ENCODE measurements around the gene WIPI1. TPM values are rescaled to one million over a fixed set of nuclear protein-coding genes. Genes with fewer than 3 reads are reported as not detected.
A peak's percentile ranks its signal among the peaks of the same experiment; 100 is the strongest.
"Not testable (repeated sequence)": the region's sequence is repeated elsewhere in the genome, so short reads cannot be mapped to it uniquely, and the experiment has no call there.

The WIPI1 gene
- total and polyA plus RNA-seq, 2 donors = 6.8 to 17.8 TPM

- not testable (repeated sequence) for H3K27me3 ChIP-seq (ENCODE audit: control insufficient read depth in 2 of 2, insufficient read depth in 1 of 2, low read length in 1 of 2); H3K4me1 ChIP-seq (ENCODE audit: control insufficient read depth in 2 of 2, insufficient read depth in 2 of 2, low read length in 2 of 2); H3K9me3 ChIP-seq (ENCODE audit: control insufficient read depth in 2 of 2, insufficient read depth in 1 of 2, low read length in 1 of 2); H3K36me3 ChIP-seq (ENCODE audit: control insufficient read depth in 2 of 2, insufficient read depth in 2 of 2, low read length in 1 of 2)
- WGBS = 15% methylated on average over 34 of the region's 34 CpGs
- Histone ChIP-seq H3K4me3 (ENCODE audit: low read length in 2 of 2) (peak overlapping the region; percentile 20 to 35), H3K27ac (ENCODE audit: low read depth in 1 of 2, low read length in 1 of 2) (peak overlapping the region; percentile 55 to 65)
- peak in 4 of 9 donors; percentile 48 to 80 (median 52) for DNase-seq (ENCODE audit: low read depth in 6 of 9, low spot score in 9 of 9)
These were observed 43.4 kb downstream of the WIPI1 start for GRCh38 chr17:68413597-68414560.

GRCh38 chr17:68407656-68408055 is 49.6 kb downstream of the WIPI1 start:
- H3K9me3 ChIP-seq (ENCODE audit: control insufficient read depth in 2 of 2, insufficient read depth in 1 of 2, low read length in 1 of 2); H3K4me1 ChIP-seq (ENCODE audit: control insufficient read depth in 2 of 2, insufficient read depth in 2 of 2, low read length in 2 of 2): not testable (repeated sequence)
- 94% methylated on average over 1 of the region's 1 CpG for WGBS

GRCh38 chr17:68403837-68404236 is 53.5 kb downstream of the WIPI1 start:
- H3K36me3 ChIP-seq (ENCODE audit: control insufficient read depth in 2 of 2, insufficient read depth in 2 of 2, low read length in 1 of 2) = not testable (repeated sequence)
- over 99% methylated on average over 4 of the region's 5 CpGs for WGBS

More at GRCh38 chr17:68407656-68408055, 49.6 kb downstream of the WIPI1 start:
- not testable (repeated sequence) for H3K36me3 ChIP-seq (ENCODE audit: control insufficient read depth in 2 of 2, insufficient read depth in 2 of 2, low read length in 1 of 2); H3K27ac ChIP-seq (ENCODE audit: low read depth in 1 of 2, low read length in 1 of 2); H3K27me3 ChIP-seq (ENCODE audit: control insufficient read depth in 2 of 2, insufficient read depth in 1 of 2, low read length in 1 of 2); H3K4me3 ChIP-seq (ENCODE audit: low read length in 2 of 2); DNase-seq (ENCODE audit: low read depth in 6 of 9, low spot score in 9 of 9)

DNA sequence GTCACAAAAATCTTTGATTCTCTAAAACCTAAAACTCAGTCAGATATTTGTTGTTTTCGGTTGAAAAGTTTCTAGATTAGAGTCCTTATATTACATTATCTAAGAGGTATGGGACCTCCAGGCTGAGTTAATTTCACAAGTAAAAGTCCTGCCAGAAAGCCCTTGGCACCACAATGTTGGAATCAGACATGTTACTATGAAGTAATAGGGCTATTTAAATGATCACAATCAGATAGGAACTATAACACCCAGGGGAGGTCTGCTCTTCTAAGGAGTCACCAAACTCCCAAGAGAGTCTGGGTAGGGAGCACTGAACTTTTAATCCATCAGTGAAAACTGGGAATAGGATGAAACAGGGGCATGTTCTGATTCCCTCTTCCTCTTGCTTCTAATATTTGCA is 54.2 kb downstream of the WIPI1 start:
- Histone ChIP-seq H3K36me3 (ENCODE audit: control insufficient read depth in 2 of 2, insufficient read depth in 2 of 2, low read length in 1 of 2) (no peaks in the 10 kb centered on the region), H3K4me3 (ENCODE audit: low read length in 2 of 2) (no peak overlapping the region), H3K27ac (ENCODE audit: low read depth in 1 of 2, low read length in 1 of 2) (no peak overlapping the region), H3K4me1 (ENCODE audit: control insufficient read depth in 2 of 2, insufficient read depth in 2 of 2, low read length in 2 of 2) (peaks cover 26 to 34% of the 10 kb centered on the region in 2 donors), H3K9me3 (ENCODE audit: control insufficient read depth in 2 of 2, insufficient read depth in 1 of 2, low read length in 1 of 2) (no peaks in the 10 kb centered on the region), H3K27me3 (ENCODE audit: control insufficient read depth in 2 of 2, insufficient read depth in 1 of 2, low read length in 1 of 2) (no peaks in the 10 kb centered on the region)
- 99% methylated on average over 1 of the region's 1 CpG for WGBS
- DNase-seq (ENCODE audit: low read depth in 6 of 9, low spot score in 9 of 9) = no peak

More at GRCh38 chr17:68403837-68404236, 53.5 kb downstream of the WIPI1 start:
- H3K27me3 ChIP-seq (ENCODE audit: control insufficient read depth in 2 of 2, insufficient read depth in 1 of 2, low read length in 1 of 2); H3K27ac ChIP-seq (ENCODE audit: low read depth in 1 of 2, low read length in 1 of 2); H3K9me3 ChIP-seq (ENCODE audit: control insufficient read depth in 2 of 2, insufficient read depth in 1 of 2, low read length in 1 of 2); DNase-seq (ENCODE audit: low read depth in 6 of 9, low spot score in 9 of 9); H3K4me3 ChIP-seq (ENCODE audit: low read length in 2 of 2): not testable (repeated sequence)
- H3K4me1 ChIP-seq (ENCODE audit: control insufficient read depth in 2 of 2, insufficient read depth in 2 of 2, low read length in 2 of 2) = peaks cover 21 to 28% of the 10 kb centered on the region in 2 donors

DNA sequence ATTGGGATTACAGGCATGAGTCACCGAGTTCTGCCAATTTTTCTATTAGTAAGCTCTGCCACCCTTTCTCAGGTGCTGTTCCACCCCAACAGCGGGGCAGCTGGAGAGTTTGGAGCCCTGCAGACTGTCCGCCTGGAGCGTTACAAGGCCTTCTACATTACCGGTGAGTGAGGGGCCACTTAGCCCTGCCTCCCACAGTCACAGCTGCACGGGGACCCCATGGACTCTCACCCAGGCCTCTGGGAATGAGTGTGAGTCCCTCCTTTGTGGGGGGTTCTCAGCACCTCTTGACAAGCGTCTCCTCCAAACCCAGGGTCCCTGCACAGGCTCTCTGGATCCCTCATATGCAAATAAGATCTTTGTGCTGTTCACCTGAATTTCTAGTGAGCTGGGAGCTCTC is 56.0 kb downstream of the WIPI1 start:
- Histone ChIP-seq H3K27ac (ENCODE audit: low read depth in 1 of 2, low read length in 1 of 2) (no peak overlapping the region), H3K9me3 (ENCODE audit: control insufficient read depth in 2 of 2, insufficient read depth in 1 of 2, low read length in 1 of 2) (no peaks in the 10 kb centered on the region), H3K27me3 (ENCODE audit: control insufficient read depth in 2 of 2, insufficient read depth in 1 of 2, low read length in 1 of 2) (no peaks in the 10 kb centered on the region), H3K36me3 (ENCODE audit: control insufficient read depth in 2 of 2, insufficient read depth in 2 of 2, low read length in 1 of 2) (no peaks in the 10 kb centered on the region), H3K4me1 (ENCODE audit: control insufficient read depth in 2 of 2, insufficient read depth in 2 of 2, low read length in 2 of 2) (peaks cover 37 to 51% of the 10 kb centered on the region in 2 donors), H3K4me3 (ENCODE audit: low read length in 2 of 2) (no peak overlapping the region)
- DNase-seq (ENCODE audit: low read depth in 6 of 9, low spot score in 9 of 9) = no peak
- 99% methylated on average over 7 of the region's 7 CpGs for WGBS

DNA sequence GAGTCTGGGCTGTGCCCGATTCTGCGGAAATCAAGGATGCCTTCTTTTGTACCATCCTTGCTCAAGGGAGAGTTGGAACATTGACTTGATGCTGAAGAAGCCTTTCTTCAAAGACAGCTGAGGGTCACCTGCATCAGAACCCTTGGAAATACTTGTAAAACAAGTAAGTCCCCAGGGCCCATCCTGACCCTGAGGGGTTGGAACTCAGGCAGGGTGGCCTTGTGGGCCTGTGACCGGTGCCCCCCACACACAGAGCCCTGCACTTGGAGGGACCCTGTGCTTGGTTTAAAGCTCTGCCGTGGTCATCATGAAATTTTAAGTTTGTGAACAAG is 56.9 kb downstream of the WIPI1 start:
- H3K9me3 ChIP-seq (ENCODE audit: control insufficient read depth in 2 of 2, insufficient read depth in 1 of 2, low read length in 1 of 2) = peaks cover 0 to 4% of the 10 kb centered on the region in 2 donors
- no peaks in the 10 kb centered on the region for H3K27me3 ChIP-seq (ENCODE audit: control insufficient read depth in 2 of 2, insufficient read depth in 1 of 2, low read length in 1 of 2)
- H3K36me3 ChIP-seq (ENCODE audit: control insufficient read depth in 2 of 2, insufficient read depth in 2 of 2, low read length in 1 of 2) = no peaks in the 10 kb centered on the region
- no peak overlapping the region for H3K4me3 ChIP-seq (ENCODE audit: low read length in 2 of 2)
- 92% methylated on average over 4 of the region's 4 CpGs for WGBS
- no peak overlapping the region for H3K27ac ChIP-seq (ENCODE audit: low read depth in 1 of 2, low read length in 1 of 2)
- H3K4me1 ChIP-seq (ENCODE audit: control insufficient read depth in 2 of 2, insufficient read depth in 2 of 2, low read length in 2 of 2) = peaks cover 37 to 58% of the 10 kb centered on the region in 2 donors
- no peak for DNase-seq (ENCODE audit: low read depth in 6 of 9, low spot score in 9 of 9)

- Histone ChIP-seq H3K9me3 (ENCODE audit: control insufficient read depth in 2 of 2, insufficient read depth in 1 of 2, low read length in 1 of 2) (peaks cover 3 to 10% of the 10 kb centered on the region in 2 donors), H3K4me1 (ENCODE audit: control insufficient read depth in 2 of 2, insufficient read depth in 2 of 2, low read length in 2 of 2) (peaks cover 37 to 58% of the 10 kb centered on the region in 2 donors), H3K27ac (ENCODE audit: low read depth in 1 of 2, low read length in 1 of 2) (peak overlapping the region in 1 of 2 donors; percentile 27), H3K36me3 (ENCODE audit: control insufficient read depth in 2 of 2, insufficient read depth in 2 of 2, low read length in 1 of 2) (peaks cover 0 to 4% of the 10 kb centered on the region in 2 donors), H3K4me3 (ENCODE audit: low read length in 2 of 2) (no peak overlapping the region), H3K27me3 (ENCODE audit: control insufficient read depth in 2 of 2, insufficient read depth in 1 of 2, low read length in 1 of 2) (no peaks in the 10 kb centered on the region)
- WGBS = 66% methylated on average over 19 of the region's 19 CpGs
- DNase-seq (ENCODE audit: low read depth in 6 of 9, low spot score in 9 of 9) = peak in 5 of 9 donors; percentile 47 to 77 (median 53)
These were observed 57.5 kb downstream of the WIPI1 start for GRCh38 chr17:68399638-68400403.

- H3K4me3 ChIP-seq (ENCODE audit: low read length in 2 of 2) = no peak overlapping the region
- DNase-seq (ENCODE audit: low read depth in 6 of 9, low spot score in 9 of 9) = peak in 5 of 9 donors; percentile 50 to 80 (median 52)
- H3K9me3 ChIP-seq (ENCODE audit: control insufficient read depth in 2 of 2, insufficient read depth in 1 of 2, low read length in 1 of 2) = peaks cover 4 to 13% of the 10 kb centered on the region in 2 donors
- H3K4me1 ChIP-seq (ENCODE audit: control insufficient read depth in 2 of 2, insufficient read depth in 2 of 2, low read length in 2 of 2) = peaks cover 37 to 58% of the 10 kb centered on the region in 2 donors
- H3K36me3 ChIP-seq (ENCODE audit: control insufficient read depth in 2 of 2, insufficient read depth in 2 of 2, low read length in 1 of 2) = peaks cover 0 to 6% of the 10 kb centered on the region in 2 donors
- peak overlapping the region in 1 of 2 donors; percentile 47 for H3K27ac ChIP-seq (ENCODE audit: low read depth in 1 of 2, low read length in 1 of 2)
- no peaks in the 10 kb centered on the region for H3K27me3 ChIP-seq (ENCODE audit: control insufficient read depth in 2 of 2, insufficient read depth in 1 of 2, low read length in 1 of 2)
- 22% methylated on average over 11 of the region's 11 CpGs for WGBS
These were observed 58.3 kb downstream of the WIPI1 start for GRCh38 chr17:68398691-68399637.
